Endodermal cell (in vitro differentiated cells): ENCODE results near the gene S100P. TPM values are rescaled to one million over a fixed set of nuclear protein-coding genes. Genes with fewer than 3 reads are reported as not detected.

ENCODE experiments used
- DNase-seq: peaks from one replicate; pipeline ENCODE4 v3.0.0-alpha.2; 2017
- H3K27ac ChIP-seq: 2 replicates; pipeline ENCODE4 v1.5.1; 2013; ENCODE audit warnings: mild to moderate bottlenecking, low read depth, low read length, moderate library complexity
- H3K27me3 ChIP-seq: 2 replicates; pipeline ENCODE4 v1.6.1; 2013; ENCODE audit warnings: mild to moderate bottlenecking, low read length, moderate library complexity; ENCODE audit not compliant: insufficient read depth, control insufficient read depth, poor library complexity, severe bottlenecking
- H3K36me3 ChIP-seq: 2 replicates; pipeline ENCODE4 v1.7.0; 2013; ENCODE audit warnings: mild to moderate bottlenecking, low read length, moderate library complexity; ENCODE audit not compliant: control insufficient read depth, insufficient read depth
- H3K4me1 ChIP-seq: one replicate; pipeline ENCODE4 v1.7.0; 2013; ENCODE audit warnings: low read length; ENCODE audit not compliant: control insufficient read depth, insufficient read depth
- H3K4me3 ChIP-seq: 2 replicates; pipeline ENCODE4 v1.5.1; 2013; ENCODE audit warnings: mild to moderate bottlenecking, low read length, moderate library complexity
- H3K9ac ChIP-seq: 2 replicates; pipeline ENCODE4 v1.6.1; 2013; ENCODE audit warnings: mild to moderate bottlenecking, low read length, moderate library complexity; ENCODE audit not compliant: poor library complexity, severe bottlenecking; ENCODE audit errors: extremely low read depth
- H3K9me3 ChIP-seq: 2 replicates; pipeline ENCODE4 v1.6.1; 2013; ENCODE audit warnings: mild to moderate bottlenecking, low read length, moderate library complexity; ENCODE audit not compliant: control insufficient read depth
- H3K27ac Mint-ChIP-seq: 2 replicates; pipeline ENCODE4 v1.8.0; 2020; ENCODE audit warnings: mixed read lengths
- H3K27me3 Mint-ChIP-seq: 2 replicates; pipeline ENCODE4 v1.8.0; 2021; ENCODE audit warnings: mild to moderate bottlenecking, mixed read lengths; ENCODE audit not compliant: insufficient read depth
- H3K36me3 Mint-ChIP-seq: 2 replicates; pipeline ENCODE4 v1.8.0; 2020; ENCODE audit warnings: low read depth, mixed read lengths
- H3K4me1 Mint-ChIP-seq: 2 replicates; pipeline ENCODE4 v1.8.0; 2020; ENCODE audit warnings: mixed read lengths
- H3K4me3 Mint-ChIP-seq: 2 replicates; pipeline ENCODE4 v1.8.0; 2020; ENCODE audit warnings: mild to moderate bottlenecking, moderate library complexity, mixed read lengths
- H3K9me3 Mint-ChIP-seq: 2 replicates; pipeline ENCODE4 v1.8.0; 2020; ENCODE audit warnings: mild to moderate bottlenecking, mixed read lengths
- WGBS, 2 experiments: methylation state at CpG; one replicate each; pipeline versions ENCODE4 v1.1.5 to v1.1.7; 2013; ENCODE audit warnings: missing lambda C conversion rate in 2 of 2, mixed read lengths in 1 of 2; ENCODE audit not compliant: insufficient coverage in 1 of 2, insufficient read length in 1 of 2; 5-methylcytosine and 5-hydroxymethylcytosine counted together
- total RNA-seq, 2 donors: library from RNA; stranded (reverse); fragmentation: NEBNext Ultra II Directional in 1 of 2; extraction: Animal tissue kit (Norgen Biotek cat#: 25700) in 1 of 2; gene quantifications; 2 replicates in 1 of 2; 3 replicates in 1 of 2; pipeline ENCODE4 v1.2.1, GENCODE V29; 2021
- TF ChIP-seq, protein P1 (sequence below): fragments of 200-600 bp; sonication (generic); conservative IDR thresholded peaks from 2 replicates; pipeline ENCODE4 v1.5.0; 2021; ENCODE audit warnings: antibody characterized with exemption, mild to moderate bottlenecking

Gene S100P
- total RNA-seq, 2 donors from 2014 or later = not detected

DNA sequence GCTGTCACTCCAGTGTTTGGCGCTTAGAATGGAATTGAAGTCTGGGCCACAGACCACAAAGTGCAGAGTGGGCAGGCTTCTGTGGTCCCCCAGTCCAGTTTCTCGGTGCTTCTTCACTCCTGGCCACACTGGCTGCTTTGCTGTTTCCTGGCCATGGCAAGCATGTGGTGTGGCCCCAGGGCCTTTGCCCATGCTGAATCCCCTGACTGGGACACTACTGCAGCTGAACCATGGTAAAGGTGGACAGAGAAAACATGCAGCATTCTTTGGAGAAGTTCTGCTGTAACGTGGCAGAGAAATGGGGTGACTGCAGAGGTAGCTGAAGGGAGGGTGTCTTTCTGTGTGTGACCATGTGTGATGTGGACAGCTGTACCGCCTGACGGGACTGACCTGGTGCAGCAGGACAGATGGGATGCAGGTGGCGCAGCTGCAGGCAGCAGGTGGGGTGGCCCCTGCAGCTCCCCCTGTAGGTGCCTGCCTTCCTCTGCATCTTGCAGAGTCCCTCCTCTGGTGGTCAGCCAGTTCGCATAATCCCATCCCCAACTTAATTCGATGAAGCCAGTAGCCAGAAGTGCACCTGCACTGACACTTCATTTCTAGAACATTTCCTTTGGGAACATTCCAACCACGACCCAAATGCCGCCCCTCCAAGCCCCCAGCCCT lies 13.2 kb upstream of the S100P start:
- no peaks in the 10 kb centered on the region for H3K27me3 ChIP-seq

DNA sequence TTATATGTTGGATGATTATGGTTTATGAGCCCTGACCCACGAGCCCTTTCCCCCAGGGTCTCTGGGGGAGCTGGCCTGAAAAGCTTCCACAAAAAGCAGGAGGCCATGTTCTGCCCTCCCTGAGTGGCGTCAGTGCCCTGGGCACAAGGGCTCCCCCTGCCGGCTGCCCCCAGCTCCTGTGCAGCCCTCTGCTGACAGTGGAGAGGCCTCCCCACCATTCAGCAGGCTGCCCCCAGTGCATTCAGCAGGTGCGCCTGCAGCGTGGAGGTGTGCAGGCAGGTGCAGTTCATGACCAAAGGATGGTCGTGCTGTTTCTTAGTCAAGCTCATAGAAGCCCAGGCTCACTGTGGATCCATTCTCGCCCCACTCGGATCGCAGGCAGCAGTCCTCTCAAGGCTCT lies 12.5 kb upstream of the S100P start:
- Histone ChIP-seq H3K9me3 (no peaks in the 10 kb centered on the region), H3K9ac (no peak overlapping the region), H3K36me3 (peaks cover 14% of the 10 kb centered on the region), H3K27me3 (no peaks in the 10 kb centered on the region), H3K4me3 (no peak overlapping the region), H3K4me1 (no peaks in the 10 kb centered on the region), H3K27ac (no peak overlapping the region)
- H3K4me1 Mint-ChIP-seq = peaks cover 8% of the 10 kb centered on the region
- DNase-seq = no peak
- peaks cover 2% of the 10 kb centered on the region for H3K9me3 Mint-ChIP-seq
- H3K4me3 Mint-ChIP-seq = no peak overlapping the region
- 90 to 92% methylated on average over 8 to 9 of the region's 9 CpGs for WGBS, 2 experiments
- TF ChIP-seq, protein P1, sequence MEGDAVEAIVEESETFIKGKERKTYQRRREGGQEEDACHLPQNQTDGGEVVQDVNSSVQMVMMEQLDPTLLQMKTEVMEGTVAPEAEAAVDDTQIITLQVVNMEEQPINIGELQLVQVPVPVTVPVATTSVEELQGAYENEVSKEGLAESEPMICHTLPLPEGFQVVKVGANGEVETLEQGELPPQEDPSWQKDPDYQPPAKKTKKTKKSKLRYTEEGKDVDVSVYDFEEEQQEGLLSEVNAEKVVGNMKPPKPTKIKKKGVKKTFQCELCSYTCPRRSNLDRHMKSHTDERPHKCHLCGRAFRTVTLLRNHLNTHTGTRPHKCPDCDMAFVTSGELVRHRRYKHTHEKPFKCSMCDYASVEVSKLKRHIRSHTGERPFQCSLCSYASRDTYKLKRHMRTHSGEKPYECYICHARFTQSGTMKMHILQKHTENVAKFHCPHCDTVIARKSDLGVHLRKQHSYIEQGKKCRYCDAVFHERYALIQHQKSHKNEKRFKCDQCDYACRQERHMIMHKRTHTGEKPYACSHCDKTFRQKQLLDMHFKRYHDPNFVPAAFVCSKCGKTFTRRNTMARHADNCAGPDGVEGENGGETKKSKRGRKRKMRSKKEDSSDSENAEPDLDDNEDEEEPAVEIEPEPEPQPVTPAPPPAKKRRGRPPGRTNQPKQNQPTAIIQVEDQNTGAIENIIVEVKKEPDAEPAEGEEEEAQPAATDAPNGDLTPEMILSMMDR = no peak
- H3K36me3 Mint-ChIP-seq = peaks cover 17% of the 10 kb centered on the region
- peaks cover 3% of the 10 kb centered on the region for H3K27me3 Mint-ChIP-seq
- no peak overlapping the region for H3K27ac Mint-ChIP-seq

More for the DNA sequence above, 13.2 kb upstream of the S100P start:
- WGBS, 2 experiments = 88 to 92% methylated on average over 4 to 10 of the region's 10 CpGs
- Histone ChIP-seq H3K4me1 (no peaks in the 10 kb centered on the region), H3K27ac (no peak overlapping the region), H3K9me3 (no peaks in the 10 kb centered on the region), H3K9ac (no peak overlapping the region), H3K36me3 (peaks cover 20% of the 10 kb centered on the region), H3K4me3 (no peak overlapping the region)
- Mint-ChIP-seq H3K36me3 (peaks cover 24% of the 10 kb centered on the region), H3K4me3 (no peak overlapping the region), H3K4me1 (peaks cover 15% of the 10 kb centered on the region), H3K27ac (no peak overlapping the region), H3K27me3 (peaks cover 3% of the 10 kb centered on the region), H3K9me3 (no peaks in the 10 kb centered on the region)
- TF ChIP-seq, protein P1 = peak; percentile 75
- DNase-seq = peak; percentile 84

DNA sequence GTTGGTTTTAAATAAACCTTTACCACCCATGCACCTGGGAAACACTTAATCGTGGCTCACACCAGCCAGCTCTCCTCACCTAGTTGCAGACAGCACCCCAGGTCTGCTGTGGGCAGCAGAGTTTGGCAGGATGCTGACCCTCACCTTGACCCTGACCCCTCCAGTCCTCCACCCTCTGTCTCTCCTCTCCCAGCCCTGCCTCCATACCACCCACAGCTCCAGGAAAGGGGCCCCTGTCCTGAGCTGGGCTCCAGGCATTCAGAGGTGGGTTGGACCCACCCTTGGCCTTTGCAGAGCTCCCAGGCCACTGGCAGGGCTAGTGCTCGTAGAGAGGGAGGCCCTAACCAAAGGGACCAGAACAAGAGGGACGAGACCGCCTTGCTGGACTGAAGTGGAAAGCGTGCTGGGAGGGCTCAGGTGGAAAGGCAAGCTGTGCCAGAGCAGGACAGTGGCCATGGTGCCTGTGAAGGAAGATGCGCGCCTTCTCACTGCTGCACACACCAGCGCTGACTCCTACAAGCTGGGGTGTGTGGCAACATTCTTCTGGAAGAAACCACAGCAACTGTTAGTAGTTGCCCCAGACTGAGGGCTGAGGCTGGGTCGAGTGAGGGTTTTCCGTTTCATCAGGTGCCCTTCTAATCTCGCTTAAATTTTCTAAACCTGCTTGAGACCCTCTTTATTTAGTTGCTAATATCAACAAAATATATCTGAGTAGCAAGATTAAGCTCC lies 10.7 kb upstream of the S100P start:
- H3K27me3 Mint-ChIP-seq = peaks cover 14% of the 10 kb centered on the region
- peaks cover 17% of the 10 kb centered on the region for H3K9me3 Mint-ChIP-seq
- H3K9ac ChIP-seq = no peak overlapping the region
- peaks cover 7% of the 10 kb centered on the region for H3K36me3 Mint-ChIP-seq
- H3K4me1 Mint-ChIP-seq = no peaks in the 10 kb centered on the region
- peaks cover 4% of the 10 kb centered on the region for H3K36me3 ChIP-seq
- no peak overlapping the region for H3K27ac ChIP-seq
- H3K4me3 Mint-ChIP-seq = no peak overlapping the region
- peaks cover 16% of the 10 kb centered on the region for H3K9me3 ChIP-seq
- 89 to 95% methylated on average over 8 to 11 of the region's 11 CpGs for WGBS, 2 experiments
- no peaks in the 10 kb centered on the region for H3K27me3 ChIP-seq
- no peak for DNase-seq
- H3K4me1 ChIP-seq = no peaks in the 10 kb centered on the region
- no peak overlapping the region for H3K27ac Mint-ChIP-seq
- TF ChIP-seq, protein P1 = no peak
- H3K4me3 ChIP-seq = no peak overlapping the region
